Measurements from ENCODE around the gene VRK2.
"Not testable (repeated sequence)": the region's sequence is repeated elsewhere in the genome, so short reads cannot be mapped to it uniquely, and the experiment has no call there.

The VRK2 gene

GRCh38 chr2:58055033-58055786 lies 8.6 kb downstream of the VRK2 start:
- DNase-seq (ENCODE audit: low read depth), result no peak

DNA sequence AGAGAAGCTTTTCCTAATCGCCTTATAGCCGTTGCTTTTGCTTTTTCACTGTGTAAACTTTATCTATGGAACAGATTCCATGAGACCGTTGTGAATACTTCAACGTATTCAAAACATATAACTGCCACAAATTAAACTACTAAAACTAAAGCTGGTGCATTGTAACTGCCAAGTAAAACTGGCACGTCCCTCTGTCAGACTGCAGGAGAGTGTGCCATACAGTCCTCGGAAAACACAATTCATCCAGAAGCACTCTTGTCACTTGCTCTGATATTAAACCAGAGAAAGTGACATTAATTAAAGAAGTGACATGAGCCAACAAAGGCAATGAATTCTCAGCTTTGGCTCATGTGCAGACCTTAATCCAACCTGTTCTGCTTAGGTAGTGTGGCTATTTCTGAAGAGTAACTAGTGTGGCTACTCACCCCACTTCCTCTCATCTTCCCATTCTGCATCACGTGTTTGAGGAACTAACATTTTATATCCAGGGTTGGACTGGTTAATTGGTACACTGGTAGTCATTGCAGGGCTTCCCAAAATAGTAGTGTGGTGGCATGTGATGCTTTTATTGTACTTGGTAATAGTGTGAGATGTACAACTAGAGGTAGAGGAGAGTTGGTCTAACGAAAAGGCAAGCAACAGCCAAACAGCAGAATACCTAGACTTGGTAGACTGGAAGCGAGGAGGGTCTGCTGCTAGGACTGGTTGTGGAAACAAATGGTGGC lies 9.7 kb downstream of the VRK2 start:
- no peak for DNase-seq (ENCODE audit: low read depth)

DNA sequence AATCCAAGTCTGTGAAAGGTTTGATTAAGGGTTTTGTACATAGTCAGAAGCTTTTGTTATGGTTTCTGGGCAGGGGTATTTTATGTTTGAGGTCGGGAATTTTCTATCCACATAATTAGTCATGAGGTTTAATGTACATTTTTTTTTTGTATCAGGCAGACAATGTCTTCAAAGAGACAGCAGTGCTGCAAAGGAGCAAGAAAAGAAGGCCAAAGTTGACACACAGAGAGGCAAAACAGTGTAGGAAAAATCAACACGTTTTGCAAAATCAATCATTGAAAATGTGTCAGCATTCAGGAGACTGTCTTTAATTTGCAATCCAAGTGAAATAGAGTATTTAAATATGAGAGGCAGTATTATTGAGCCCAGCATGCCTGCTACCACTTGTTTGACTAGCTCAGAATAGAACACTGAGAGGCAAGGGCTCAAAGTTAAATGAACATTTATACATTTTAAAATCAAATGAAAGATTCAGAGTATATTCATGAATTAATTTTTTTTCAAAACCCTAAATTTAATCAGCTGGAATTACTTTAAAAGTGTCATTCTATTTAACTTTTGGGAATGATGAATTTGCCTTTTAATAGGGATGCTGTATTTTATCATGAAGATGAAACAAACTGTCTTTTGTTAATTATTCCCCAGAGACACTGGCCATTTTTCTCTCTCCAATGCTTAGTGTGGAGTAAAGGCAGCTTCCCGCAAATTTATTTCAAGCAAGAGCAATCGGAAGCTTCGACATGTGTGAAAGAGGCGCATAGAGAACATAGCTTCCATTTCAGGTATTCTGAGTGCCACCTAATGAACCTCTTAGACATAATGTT lies 11.3 kb downstream of the VRK2 start:
- no peak for DNase-seq (ENCODE audit: low read depth)

GRCh38 chr2:58063641-58064040 lies 17.0 kb downstream of the VRK2 start:
- DNase-seq (ENCODE audit: low read depth), result peak; percentile 5

- DNase-seq (ENCODE audit: low read depth), result no peak
These were observed 17.5 kb downstream of the VRK2 start for GRCh38 chr2:58064086-58064485.

GRCh38 chr2:58065248-58065647 lies 18.6 kb downstream of the VRK2 start:
- no peak for DNase-seq (ENCODE audit: low read depth)

GRCh38 chr2:58067001-58067400 lies 20.4 kb downstream of the VRK2 start:
- no peak for DNase-seq (ENCODE audit: low read depth)

DNA sequence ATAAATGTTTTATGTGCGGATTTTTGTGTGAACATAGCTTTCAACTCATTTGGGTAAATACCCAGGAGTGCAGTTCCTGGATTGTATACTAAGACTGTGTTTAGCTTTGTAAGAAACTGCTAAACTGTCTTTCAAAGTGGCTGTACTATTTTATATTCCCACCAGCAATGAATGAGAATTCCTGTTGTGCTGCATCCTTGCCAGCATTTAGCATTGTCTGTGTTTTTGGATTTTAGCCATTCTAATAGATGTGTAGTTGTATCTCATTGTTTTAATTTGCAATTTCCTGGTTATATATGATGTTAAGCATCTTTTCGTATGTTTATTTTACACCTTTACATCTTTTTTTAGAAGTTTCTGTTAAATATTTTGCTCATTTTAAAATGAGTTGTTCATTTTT lies 24.2 kb downstream of the VRK2 start:
- no peak for DNase-seq (ENCODE audit: low read depth)

DNA sequence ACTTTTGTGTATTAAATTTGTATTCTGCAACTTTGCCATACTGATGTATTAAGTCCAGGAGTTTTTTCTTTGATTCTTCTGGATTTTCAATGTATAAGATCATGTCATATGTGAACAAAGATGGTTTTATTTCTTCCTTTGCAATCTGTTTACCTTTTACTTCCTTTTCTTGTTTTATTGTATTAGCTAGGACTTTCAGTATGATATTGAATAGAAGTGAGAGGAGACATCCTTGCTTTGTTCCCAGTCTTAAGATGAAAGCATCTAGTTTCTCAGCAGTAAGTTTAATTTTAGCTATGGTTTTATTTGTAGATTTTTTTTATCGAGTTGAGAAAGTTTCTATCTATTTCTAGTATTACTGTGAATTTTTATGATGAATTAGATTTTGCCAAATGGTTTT lies 25.5 kb downstream of the VRK2 start:
- no peak for DNase-seq (ENCODE audit: low read depth)

DNA sequence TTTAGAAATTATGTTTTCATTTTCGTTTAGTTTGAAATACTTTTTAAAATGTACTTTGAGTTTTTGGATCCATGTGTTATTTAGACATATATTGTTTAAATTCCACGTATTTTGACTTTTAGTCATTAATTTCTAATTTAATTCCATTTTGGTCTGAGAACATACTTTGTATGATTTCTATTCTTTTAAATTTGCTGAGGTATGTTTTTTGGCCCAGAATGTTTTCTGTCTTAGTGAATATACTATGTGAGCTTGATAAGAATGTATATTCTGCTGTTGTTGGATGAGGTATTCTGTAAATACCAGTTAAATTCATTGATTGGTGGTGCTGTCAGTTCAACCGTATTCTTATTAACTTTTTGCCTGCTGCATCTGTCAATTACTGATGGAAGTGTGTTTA lies 26.4 kb downstream of the VRK2 start:
- DNase-seq (ENCODE audit: low read depth), result no peak

DNA sequence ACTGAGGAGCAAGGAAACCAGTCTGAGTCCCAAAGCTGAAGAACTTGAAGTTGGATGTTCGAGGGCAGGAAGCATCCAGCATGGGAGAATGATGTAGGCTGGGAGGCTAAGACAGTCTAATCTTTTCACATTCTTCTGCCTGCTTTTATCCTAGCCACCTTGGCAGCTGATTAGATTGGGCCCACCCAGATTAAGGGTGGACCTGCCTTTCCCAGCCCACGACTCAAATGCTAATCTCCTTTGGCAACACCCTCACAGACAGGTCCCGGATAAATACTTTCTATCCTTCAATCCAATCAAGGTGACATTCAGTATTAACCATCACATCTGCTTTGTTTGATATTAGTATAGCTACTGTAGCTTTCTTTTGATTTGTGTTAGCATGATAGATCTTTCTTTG lies 27.1 kb downstream of the VRK2 start:
- no peak for DNase-seq (ENCODE audit: low read depth)

- no peak for DNase-seq (ENCODE audit: low read depth)
These were observed 34.4 kb downstream of the VRK2 start for GRCh38 chr2:58081000-58081399.

DNA sequence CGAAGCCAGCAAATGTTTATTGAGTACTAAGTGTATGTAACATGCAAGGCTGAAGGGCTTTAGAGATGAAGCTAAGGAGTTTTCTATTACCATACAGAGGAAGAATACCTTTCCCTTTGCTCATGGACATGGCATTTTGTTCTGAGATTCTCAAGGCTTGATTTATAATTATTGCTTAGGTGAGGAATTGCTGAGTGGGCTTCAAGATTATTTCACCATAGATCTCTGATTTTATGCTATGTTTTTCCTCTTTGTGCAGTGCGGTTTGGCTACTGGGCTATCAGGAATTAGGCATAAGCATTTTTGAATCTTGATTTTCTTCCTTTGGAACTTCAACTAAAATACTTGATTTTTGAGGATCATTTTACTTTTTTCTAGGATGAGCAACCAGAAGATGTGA lies 42.5 kb downstream of the VRK2 start:
- DNase-seq (ENCODE audit: low read depth), result no peak

GRCh38 chr2:58092772-58093171 lies 46.2 kb downstream of the VRK2 start:
- DNase-seq (ENCODE audit: low read depth), result not testable (repeated sequence)

DNA sequence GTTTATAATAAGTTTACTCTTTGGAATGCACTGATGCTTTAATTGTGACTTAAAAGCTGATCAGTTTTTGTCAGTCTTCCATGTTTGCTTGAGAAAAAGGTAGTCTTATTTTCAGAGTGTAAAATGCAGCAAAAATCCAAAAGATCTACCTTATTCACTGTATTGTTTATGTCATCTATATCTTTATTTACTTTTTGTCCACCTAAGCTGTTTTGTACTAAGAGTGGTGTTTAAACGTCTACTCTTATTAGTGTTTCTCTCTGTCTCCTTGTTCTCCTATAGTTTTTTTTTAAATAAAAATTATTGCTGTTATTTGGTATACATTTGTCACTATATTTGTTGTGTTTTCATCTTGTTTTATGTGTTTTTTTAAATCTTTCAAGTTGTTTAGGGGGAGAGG lies 50.4 kb downstream of the VRK2 start:
- DNase-seq (ENCODE audit: low read depth), result no peak

DNA sequence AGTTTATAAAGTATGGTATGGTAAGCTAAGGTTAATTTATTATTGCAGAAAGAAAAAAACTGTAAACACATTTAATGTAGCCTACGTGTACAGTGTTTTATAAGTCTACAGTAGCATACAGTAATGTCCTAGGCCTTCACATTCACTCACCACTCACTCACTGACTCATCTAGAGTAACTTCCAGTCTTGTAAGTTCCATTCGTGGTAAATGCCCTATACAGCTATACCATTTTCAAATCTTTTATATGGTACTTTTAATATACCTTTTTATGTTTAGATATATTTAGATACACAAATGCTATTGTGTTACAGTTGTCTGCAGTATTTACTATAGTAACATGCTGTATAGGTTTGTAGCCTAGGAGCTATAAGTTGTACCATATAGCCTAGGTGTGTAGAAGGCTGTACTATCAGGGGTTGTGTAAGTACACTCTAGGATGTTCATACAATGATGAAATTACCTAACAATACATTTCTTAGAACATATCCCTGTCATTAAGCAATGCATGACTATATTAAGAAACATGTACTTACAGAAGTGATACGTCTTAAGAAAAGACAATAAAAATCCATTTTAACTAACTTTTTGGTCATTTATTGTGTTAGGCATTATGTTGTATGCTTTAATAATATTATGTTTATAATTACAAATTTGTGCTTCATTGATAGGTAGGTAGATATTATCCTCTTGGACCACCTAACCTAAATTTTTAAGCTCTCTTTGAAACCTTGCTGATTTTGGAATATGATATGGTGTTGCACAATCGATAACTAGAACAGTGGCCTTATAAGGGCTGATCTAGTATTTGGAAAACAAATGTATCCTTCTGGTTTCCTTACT lies 51.9 kb downstream of the VRK2 start:
- DNase-seq (ENCODE audit: low read depth), result peak; percentile 17

GRCh38 chr2:58099096-58099769 lies 52.6 kb downstream of the VRK2 start:
- DNase-seq (ENCODE audit: low read depth), result no peak

DNA sequence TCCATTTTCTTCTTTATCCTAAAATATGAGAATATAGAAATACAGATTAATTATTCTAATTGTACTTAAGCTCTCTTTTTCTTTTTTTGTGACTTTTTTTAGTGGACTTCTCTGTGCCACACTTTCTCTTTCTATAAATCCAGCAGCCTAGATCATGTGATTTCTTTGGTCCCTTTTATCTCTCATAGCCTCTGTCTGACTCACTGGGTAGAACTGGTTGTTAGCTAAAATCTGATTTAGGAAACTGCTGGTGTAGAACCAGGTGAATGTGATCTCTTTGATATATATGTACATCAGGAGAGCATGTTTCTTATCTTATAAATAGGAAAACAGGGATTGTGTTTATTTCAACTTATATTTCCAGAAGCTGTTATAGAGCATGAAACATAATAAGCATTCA lies 54.9 kb downstream of the VRK2 start:
- no peak for DNase-seq (ENCODE audit: low read depth)

- DNase-seq (ENCODE audit: low read depth), result no peak
These were observed 60.3 kb downstream of the VRK2 start for GRCh38 chr2:58106896-58107295.

- DNase-seq (ENCODE audit: low read depth), result peak; percentile 72
These were observed 61.5 kb downstream of the VRK2 start for GRCh38 chr2:58107803-58108710.
